K562 (cell line): ENCODE data around the gene INTS1. TPM values are rescaled to one million over a fixed set of nuclear protein-coding genes. Genes with fewer than 3 reads are reported as not detected.

Experiments
- ATAC-seq: fragments of 200-7000 bp; cut with Tn5 transposase; 3 replicates; pipeline ENCODE4 v1.9.1; 2020; ENCODE audit warnings: moderate library complexity
- BruUV-seq: library from RNA; stranded (reverse); fragments of 400-500 nt; replicated peaks from 2 replicates; lab custom pipeline; 2021; lab: Mats Ljungman, UMichigan
- CTCF ChIA-PET: fragments of 300-600 bp; formaldehyde crosslinking; extraction: SDS; loops from one replicate; lab custom pipeline; 2021; ENCODE audit warnings: low intra/inter-chr PET ratio; lab: Yijun Ruan, JAX
- POLR2A ChIA-PET: fragments of 300-600, 350-650 bp; sonication (Branson Sonifier 250); formaldehyde crosslinking; extraction: SDS; loops from one replicate; lab custom pipeline; 2021; ENCODE audit warnings: antibody characterized with exemption, inconsistent platforms; lab: Yijun Ruan, JAX
- DNase-seq, 4 experiments: peaks; one replicate each; pipeline versions ENCODE4 v3.0.0 to v3.0.0-alpha.2; 2011 to 2018; ENCODE audit warnings: low spot score in 3 of 4, mixed read lengths in 3 of 4; ENCODE audit errors: extremely low read depth in 1 of 4
- FAIRE-seq: peaks from 2 replicates; lab custom pipeline; 2011; peaks lifted over from hg19 to GRCh38; lab: Jason Lieb, UNC
- H2AFZ ChIP-seq: 2 replicates; pipeline ENCODE4 v1.6.0; 2011; ENCODE audit warnings: low read depth, low read length, control low read depth, inconsistent platforms
- H3K27ac ChIP-seq: fragments of 200-600 bp; 3 replicates; pipeline ENCODE4 v1.8.0; 2011; ENCODE audit warnings: low read depth, mild to moderate bottlenecking, control low read depth, inconsistent platforms, low read length, moderate library complexity, mixed read lengths; ENCODE audit errors: extremely low read depth
- H3K27me3 ChIP-seq, 2 experiments: fragments of 300-600 bp in 1 of 2; 2 replicates in 1 of 2; 3 replicates in 1 of 2; pipeline versions ENCODE4 v1.6.0 to v1.8.0; 2011; ENCODE audit warnings: inconsistent platforms in 2 of 2, low read length in 2 of 2, mild to moderate bottlenecking in 1 of 2, mixed read lengths in 1 of 2, moderate library complexity in 1 of 2; ENCODE audit not compliant: control insufficient read depth in 2 of 2, insufficient read depth in 2 of 2
- H3K36me3 ChIP-seq: fragments of 300-600 bp; 3 replicates; pipeline ENCODE4 v1.8.0; 2011; ENCODE audit warnings: mild to moderate bottlenecking, low read length, inconsistent platforms; ENCODE audit not compliant: control insufficient read depth, insufficient read depth
- H3K4me1 ChIP-seq, 2 experiments: fragments of 200-600 bp in 1 of 2; replicated peaks in 1 of 2; 2 replicates in 1 of 2; 3 replicates in 1 of 2; pipeline versions ENCODE4 v1.5.1 to v1.8.0; 2011; ENCODE audit warnings: inconsistent platforms in 2 of 2, low read length in 2 of 2, mild to moderate bottlenecking in 1 of 2, mixed read lengths in 1 of 2, moderate library complexity in 1 of 2; ENCODE audit not compliant: control insufficient read depth in 2 of 2, insufficient read depth in 2 of 2
- H3K4me2 ChIP-seq: 2 replicates; pipeline ENCODE4 v1.6.1; 2011; ENCODE audit warnings: low read length, control low read depth, inconsistent platforms, mixed read lengths; ENCODE audit not compliant: insufficient read depth
- H3K4me3 ChIP-seq: fragments of 200-600 bp; sonication (generic), shearing (Covaris generic); 2 replicates; pipeline ENCODE4 v1.5.1; 2016; ENCODE audit warnings: control low read depth, inconsistent platforms
- H3K79me2 ChIP-seq: fragments of 200-600 bp; 3 replicates; pipeline ENCODE4 v1.8.0; 2011; ENCODE audit warnings: low read length, inconsistent platforms; ENCODE audit not compliant: control insufficient read depth, insufficient read depth
- H3K9ac ChIP-seq, 2 experiments: 2 replicates each; pipeline versions ENCODE4 v1.6.0 to v1.6.1; 2011; ENCODE audit warnings: low read depth in 2 of 2, low read length in 2 of 2, control low read depth in 1 of 2, inconsistent platforms in 1 of 2, mild to moderate bottlenecking in 1 of 2, mixed read lengths in 1 of 2; ENCODE audit not compliant: insufficient read depth in 1 of 2
- H3K9me1 ChIP-seq: one replicate; pipeline ENCODE4 v1.6.0; 2011; ENCODE audit warnings: inconsistent platforms, mild to moderate bottlenecking, low read length, moderate library complexity; ENCODE audit not compliant: control insufficient read depth, insufficient read depth
- H3K9me3 ChIP-seq: replicated peaks from 2 replicates; pipeline ENCODE4 v1.5.1; 2011; ENCODE audit warnings: low read depth, low read length, inconsistent platforms; ENCODE audit not compliant: control insufficient read depth, insufficient read depth
- H4K20me1 ChIP-seq: replicated peaks from 2 replicates; pipeline ENCODE4 v1.6.1; 2011; ENCODE audit warnings: low read length, inconsistent platforms, mixed read lengths; ENCODE audit not compliant: control insufficient read depth, insufficient read depth
- CTBP1 ChIP-seq: fragments of 450-650 bp; IDR thresholded peaks from 2 replicates; pipeline ENCODE4 v1.6.1; 2016; ENCODE audit warnings: borderline replicate concordance
- HNRNPL ChIP-seq: fragments of 200-400 bp; formaldehyde crosslinking; IDR thresholded peaks from 2 replicates; pipeline ENCODE4 v1.6.1; 2017; ENCODE audit warnings: low read depth, mild to moderate bottlenecking, low read length
- POLR2G ChIP-seq: fragments of 200-400 bp; formaldehyde crosslinking; IDR thresholded peaks from 2 replicates; pipeline ENCODE4 v1.6.1; 2017; ENCODE audit warnings: low read depth, mild to moderate bottlenecking, antibody characterized with exemption, low read length, moderate library complexity
- TCF7L2 ChIP-seq: fragments of 150-350 bp; IDR thresholded peaks from 2 replicates; pipeline ENCODE4 v1.6.1; 2016; ENCODE audit warnings: low read depth, mild to moderate bottlenecking, low read length, moderate library complexity
- WGBS: fragments of 100-300 bp; shearing (Covaris generic); methylation state at CpG from one replicate; pipeline ENCODE4 v1.1.6; 2016; ENCODE audit warnings: low coverage, mixed read lengths; ENCODE audit not compliant: insufficient coverage; ENCODE audit errors: missing lambda C conversion rate; 5-methylcytosine and 5-hydroxymethylcytosine counted together
- in situ Hi-C: fragments of 300-500 bp; cut with MboI; formaldehyde crosslinking; loops from 4 replicates; pipeline ENCODE4 v1.15.0; 2018; ENCODE audit warnings: inconsistent platforms, mixed read lengths
- intact Hi-C: fragments of 100-400 bp; cut with micrococcal nuclease; formaldehyde crosslinking; loops from 2 replicates; pipeline ENCODE4 v1.14.2; 2022
- polyA plus RNA-seq, 8 experiments: library from polyadenylated mRNA; depleted of rRNA in 4 of 8; stranded (reverse) in 5 of 8; unstranded in 3 of 8; fragments of >200 nt; fragmentation: Nextera tagmentation in 2 of 8; fragmentation: Illumina TruSeq in 1 of 8; extraction: Ambion mirVana in 2 of 8; extraction: Trizol in 1 of 8; gene quantifications; 2 replicates each; pipeline versions ENCODE4 v1.2.1 to v1.2.3, GENCODE V29; 2011 to 2014; ENCODE audit warnings: inconsistent platforms in 1 of 8, missing spikeins in 1 of 8
- total RNA-seq, 7 experiments: library from RNA; depleted of rRNA in 6 of 7; stranded (reverse); fragments of >200 nt in 6 of 7; fragmentation: Illumina TruSeq in 2 of 7; extraction: Trizol in 2 of 7; gene quantifications; 2 replicates each; pipeline versions ENCODE4 v1.2.1 to v1.2.3, GENCODE V29; 2011 to 2021; ENCODE audit warnings: low replicate concordance in 1 of 7
- TF ChIP-seq, protein P1 (sequence below): fragments of 250-450 bp; sonication (Bioruptor Pico); IDR thresholded peaks from 2 replicates; pipeline ENCODE4 v1.8.0; 2021; ENCODE audit warnings: borderline replicate concordance, mild to moderate bottlenecking, moderate library complexity; ENCODE audit not compliant: poor library complexity, severe bottlenecking

The INTS1 gene
- total and polyA plus RNA-seq, 9 of the 15 experiments (the other 6 are each of a cell fraction or from before 2014, with no cell fraction given) = 0.34 to 119 (median 18.5) TPM

DNA sequence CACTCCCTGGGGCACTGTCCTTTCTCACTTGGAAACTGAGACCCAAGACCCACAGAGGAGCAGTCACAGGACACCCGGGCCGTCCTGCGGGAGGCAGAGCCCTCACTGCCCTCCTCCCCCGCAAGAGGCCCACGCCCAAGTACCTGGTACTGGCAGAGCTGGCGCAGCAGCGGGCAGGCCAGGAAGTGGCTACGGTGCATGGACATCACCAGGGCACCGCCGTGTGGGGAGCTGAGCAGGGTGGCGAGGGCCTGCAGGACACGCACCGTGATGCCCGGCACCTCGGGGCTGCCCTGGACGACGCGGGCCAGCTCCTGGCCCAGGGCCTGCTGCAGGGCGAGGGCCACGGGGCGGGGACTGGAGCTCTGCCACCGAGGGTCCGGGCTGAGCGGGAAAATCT, 24.9 kb downstream of the INTS1 start:
- H3K9ac ChIP-seq = no peak overlapping the region
- no peaks in the 10 kb centered on the region for H3K79me2 ChIP-seq
- H3K27ac ChIP-seq = no peak overlapping the region
- in situ Hi-C loops (loop anchor here (5.0 kb wide), 1 partner anchor 257 kb away; no protein-coding TSS in a partner anchor), intact Hi-C loops (no loop called here)
- no peaks in the 10 kb centered on the region for H3K27me3 ChIP-seq
- DNase-seq = no peak
- peaks cover 83% of the 10 kb centered on the region; the same call in 1 of the 3 replicates for H3K36me3 ChIP-seq
- WGBS = 94% methylated on average over 13 of the region's 24 CpGs
- peaks cover 0 to 30% of the 10 kb centered on the region in 2 experiments; a peak in 2 of 5 replicates for H3K4me1 ChIP-seq
- ATAC-seq = no peak
- POLR2A ChIA-PET = interaction anchor here (0.7 kb wide), 2 partner anchors 225 to 248 kb away, joined by 3 read pairs; no protein-coding TSS in a partner anchor
- CTCF ChIA-PET = no interaction called here
- FAIRE-seq = no peak
- no peak overlapping the region for H3K4me2 ChIP-seq
- no peaks in the 10 kb centered on the region for H4K20me1 ChIP-seq
- TF ChIP-seq, protein P1, sequence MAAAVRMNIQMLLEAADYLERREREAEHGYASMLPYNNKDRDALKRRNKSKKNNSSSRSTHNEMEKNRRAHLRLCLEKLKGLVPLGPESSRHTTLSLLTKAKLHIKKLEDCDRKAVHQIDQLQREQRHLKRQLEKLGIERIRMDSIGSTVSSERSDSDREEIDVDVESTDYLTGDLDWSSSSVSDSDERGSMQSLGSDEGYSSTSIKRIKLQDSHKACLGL (CRISPR knock-in tag) = no peak
- peak; percentile 45 for TF ChIP-seq POLR2G
- H3K4me3 ChIP-seq = no peak overlapping the region
- H3K9me1 ChIP-seq = no peaks in the 10 kb centered on the region
- no peaks in the 10 kb centered on the region for H3K9me3 ChIP-seq
- H2AFZ ChIP-seq = no peak overlapping the region
- no TSS peak for BruUV-seq

DNA sequence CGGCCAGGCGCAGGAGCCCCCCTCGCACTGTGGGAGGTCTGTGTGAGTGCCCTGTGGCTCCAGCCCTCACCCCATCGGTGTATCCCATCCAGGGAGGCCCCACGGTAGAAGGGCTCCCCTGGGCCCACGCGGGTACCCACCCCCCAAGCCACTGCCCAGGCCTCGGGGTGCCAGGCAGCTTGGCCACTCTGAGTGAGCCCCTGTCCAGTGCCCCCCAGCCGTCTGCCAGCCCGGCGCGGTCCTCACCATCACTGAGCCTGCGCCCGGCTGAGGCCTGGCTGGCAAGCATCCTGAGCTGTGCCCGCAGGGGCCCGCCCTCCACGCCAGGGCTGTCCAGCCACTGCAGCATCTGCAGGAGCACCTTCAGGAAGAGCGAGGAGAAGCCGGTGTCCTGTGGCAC, 25.7 kb downstream of the INTS1 start:
- Histone ChIP-seq H3K27ac (no peak overlapping the region), H3K9ac (no peak overlapping the region; a peak in 1 of 4 replicates), H3K36me3 (peaks cover 81% of the 10 kb centered on the region; the same call in 1 of the 3 replicates), H3K4me3 (no peak overlapping the region), H3K4me2 (no peak overlapping the region), H3K4me1 (peaks cover 2 to 38% of the 10 kb centered on the region in 2 experiments; a peak in 3 of 5 replicates), H2AFZ (no peak overlapping the region), H3K79me2 (no peaks in the 10 kb centered on the region), H3K9me3 (no peaks in the 10 kb centered on the region), H3K27me3 (no peaks in the 10 kb centered on the region), H3K9me1 (no peaks in the 10 kb centered on the region), H4K20me1 (no peaks in the 10 kb centered on the region)
- FAIRE-seq = no peak
- WGBS = 100% methylated on average over 9 of the region's 19 CpGs
- ATAC-seq = no peak
- TF ChIP-seq CTBP1 (no peak), HNRNPL (peak; percentile 34; the same call in 1 of the 2 replicates), TCF7L2 (no peak)
- no TSS peak for BruUV-seq
- in situ Hi-C loops (loop anchor here (5.0 kb wide), 1 partner anchor 256 kb away; no protein-coding TSS in a partner anchor), intact Hi-C loops (no loop called here)
- no peak for DNase-seq
- ChIA-PET POLR2A (no interaction called here), CTCF (no interaction called here)
